SK-N-MC (cell line): ENCODE measurements around the gene NIF3L1.

Experiments used
- EZH2 ChIP-seq: fragments of 200-600 bp; sonication (generic); IDR thresholded peaks from one replicate; pipeline ENCODE4 v1.6.1; 2017; ENCODE audit warnings: antibody characterized with exemption
- POLR2AphosphoS5 ChIP-seq: IDR thresholded peaks from 2 replicates; pipeline ENCODE4 v1.6.1; 2012; ENCODE audit warnings: mild to moderate bottlenecking, low read depth, low read length, borderline replicate concordance

GRCh38 chr2:200863782-200864175, 25.4 kb upstream of the NIF3L1 start:
- no peak for TF ChIP-seq EZH2
- no peak for TF ChIP-seq POLR2AphosphoS5
